ENCODE measurements around the gene TNFRSF1B.

DNA sequence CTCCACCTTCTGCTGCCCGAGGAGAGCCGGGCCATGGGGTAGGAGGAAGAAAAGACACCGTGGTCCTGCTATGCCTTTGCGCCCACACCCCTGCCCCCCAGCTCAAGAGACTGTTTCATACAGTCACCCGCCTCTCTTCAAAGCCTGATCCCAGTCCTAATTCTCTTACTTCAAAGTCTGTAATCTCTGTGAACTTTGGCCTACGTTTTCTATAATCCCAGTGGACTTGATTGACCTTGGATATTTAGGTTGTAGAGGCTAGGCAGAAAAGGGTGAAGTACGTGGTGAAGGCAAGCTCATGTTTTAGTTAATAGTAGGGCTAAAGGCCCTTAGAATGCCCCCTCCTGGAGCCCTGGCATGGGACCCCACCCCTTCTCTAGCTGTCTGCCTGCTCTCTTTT, 91.5 kb downstream of the TNFRSF1B start:
- TF ChIP-seq, protein P1, sequence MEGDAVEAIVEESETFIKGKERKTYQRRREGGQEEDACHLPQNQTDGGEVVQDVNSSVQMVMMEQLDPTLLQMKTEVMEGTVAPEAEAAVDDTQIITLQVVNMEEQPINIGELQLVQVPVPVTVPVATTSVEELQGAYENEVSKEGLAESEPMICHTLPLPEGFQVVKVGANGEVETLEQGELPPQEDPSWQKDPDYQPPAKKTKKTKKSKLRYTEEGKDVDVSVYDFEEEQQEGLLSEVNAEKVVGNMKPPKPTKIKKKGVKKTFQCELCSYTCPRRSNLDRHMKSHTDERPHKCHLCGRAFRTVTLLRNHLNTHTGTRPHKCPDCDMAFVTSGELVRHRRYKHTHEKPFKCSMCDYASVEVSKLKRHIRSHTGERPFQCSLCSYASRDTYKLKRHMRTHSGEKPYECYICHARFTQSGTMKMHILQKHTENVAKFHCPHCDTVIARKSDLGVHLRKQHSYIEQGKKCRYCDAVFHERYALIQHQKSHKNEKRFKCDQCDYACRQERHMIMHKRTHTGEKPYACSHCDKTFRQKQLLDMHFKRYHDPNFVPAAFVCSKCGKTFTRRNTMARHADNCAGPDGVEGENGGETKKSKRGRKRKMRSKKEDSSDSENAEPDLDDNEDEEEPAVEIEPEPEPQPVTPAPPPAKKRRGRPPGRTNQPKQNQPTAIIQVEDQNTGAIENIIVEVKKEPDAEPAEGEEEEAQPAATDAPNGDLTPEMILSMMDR (conservative IDR thresholded peaks at IDR 0.05 in 1 of 2, IDR thresholded peaks at IDR 0.05 in 1 of 2; ENCODE audit: extremely low read depth in 1 of 2, insufficient read depth in 1 of 2, low read depth in 1 of 2, low read length in 2 of 2) = no peak
- no peak for TF ChIP-seq EZH2 (IDR thresholded peaks at IDR 0.05; ENCODE audit: borderline replicate concordance, low read length)
